ENCODE measurements around the gene ZNF48.

Gene ZNF48

GRCh38 chr16:30358990-30359870 is 36.0 kb upstream of the ZNF48 start:
- no peak for DNase-seq

DNA sequence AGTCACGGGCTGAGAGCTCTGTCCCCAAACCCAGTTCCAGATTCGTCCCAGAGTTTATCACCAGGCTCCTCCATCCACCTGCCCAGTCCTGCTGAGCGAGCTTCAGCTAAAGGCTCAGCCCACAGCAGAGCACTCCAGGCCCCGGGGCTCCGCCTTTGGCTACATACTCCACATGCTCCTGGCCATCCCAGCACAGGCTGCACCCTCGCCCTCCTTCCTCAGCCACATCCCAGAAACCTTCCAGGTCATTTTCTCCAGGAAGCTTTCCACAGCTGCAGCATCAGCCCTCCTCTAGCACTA is 35.4 kb upstream of the ZNF48 start:
- no peak for DNase-seq

DNA sequence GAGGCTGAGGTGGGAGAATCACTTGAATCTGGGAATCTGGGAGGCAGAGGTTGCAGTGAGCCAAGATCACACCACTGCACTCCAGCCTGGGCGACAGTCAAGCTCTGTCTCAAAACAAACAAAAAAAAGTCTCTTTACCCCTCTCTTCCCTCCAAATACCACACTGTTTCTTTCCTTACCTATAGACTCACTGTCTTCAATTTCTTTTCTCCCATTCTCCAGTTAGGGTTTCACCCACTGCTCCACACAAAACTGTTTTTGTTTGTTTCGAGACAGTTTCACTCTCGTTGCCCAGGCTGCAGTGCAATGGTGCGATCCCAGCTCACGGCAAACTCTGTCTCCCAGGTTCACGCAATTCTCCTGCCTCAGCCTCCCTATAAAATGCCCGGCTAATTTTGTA is 34.0 kb upstream of the ZNF48 start:
- DNase-seq = no peak

GRCh38 chr16:30365200-30365599 is 30.0 kb upstream of the ZNF48 start:
- no peak for DNase-seq

GRCh38 chr16:30366511-30366910 is 28.7 kb upstream of the ZNF48 start:
- no peak for DNase-seq

- no peak for DNase-seq
Observed at GRCh38 chr16:30367349-30368009, 27.7 kb upstream of the ZNF48 start.

DNA sequence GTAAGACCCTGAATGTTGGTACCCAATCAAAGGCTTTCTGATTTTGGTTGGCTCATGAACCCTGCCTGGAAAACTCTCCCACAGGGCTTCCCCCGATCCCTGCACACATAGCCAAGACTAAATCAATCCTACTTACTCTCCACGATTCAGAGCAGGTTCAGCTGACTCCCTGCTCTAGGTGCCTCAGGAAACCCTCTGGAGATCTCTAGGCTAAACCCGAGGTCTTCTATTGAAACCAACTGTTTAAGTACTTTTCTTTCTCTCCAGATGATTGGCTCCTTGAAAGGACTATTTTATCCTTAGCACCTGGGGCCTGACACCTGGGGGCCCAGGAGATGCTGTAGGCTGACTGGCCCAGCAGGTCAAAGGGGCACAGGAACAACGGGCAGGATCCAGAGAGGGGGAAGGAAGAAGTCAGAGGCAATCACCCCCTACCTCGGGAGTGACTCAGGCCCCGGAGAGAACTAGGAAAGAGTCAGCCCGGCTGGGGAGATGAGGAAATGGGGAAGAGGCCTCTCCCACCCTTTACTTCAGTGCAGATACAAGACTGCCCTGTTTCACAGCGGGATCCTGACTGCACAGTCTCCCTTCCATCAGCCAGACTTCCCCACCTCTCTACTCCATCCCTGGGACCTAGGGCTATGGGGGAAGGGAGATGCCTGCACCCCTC is 27.0 kb upstream of the ZNF48 start:
- no peak for DNase-seq

DNA sequence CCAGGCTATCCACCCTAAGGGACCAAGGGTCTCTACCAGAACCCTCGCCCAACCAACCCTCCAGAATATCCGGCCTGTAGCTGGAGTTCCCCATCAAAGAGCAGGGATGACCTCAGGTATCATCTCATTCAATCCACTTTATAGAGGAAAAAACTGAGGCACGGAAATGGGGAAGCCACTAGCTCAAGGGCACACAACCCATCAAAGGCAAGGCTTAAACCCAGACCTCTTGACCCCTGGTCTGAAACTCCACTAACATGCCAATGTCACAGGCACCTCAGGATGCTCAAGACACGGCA is 26.5 kb upstream of the ZNF48 start:
- DNase-seq = no peak

- no peak for DNase-seq
Observed at GRCh38 chr16:30369091-30369937, 25.9 kb upstream of the ZNF48 start.

GRCh38 chr16:30369938-30370455 is 25.2 kb upstream of the ZNF48 start:
- DNase-seq = no peak

GRCh38 chr16:30370456-30371247 is 24.6 kb upstream of the ZNF48 start, which contains the start of gene TBC1D10B:
Gene TBC1D10B, minus strand, starts transcription at chr16:30370494. Its CDS starts 311 bp downstream, at chr16:30370183.
- peak; percentile 99 for DNase-seq

DNA sequence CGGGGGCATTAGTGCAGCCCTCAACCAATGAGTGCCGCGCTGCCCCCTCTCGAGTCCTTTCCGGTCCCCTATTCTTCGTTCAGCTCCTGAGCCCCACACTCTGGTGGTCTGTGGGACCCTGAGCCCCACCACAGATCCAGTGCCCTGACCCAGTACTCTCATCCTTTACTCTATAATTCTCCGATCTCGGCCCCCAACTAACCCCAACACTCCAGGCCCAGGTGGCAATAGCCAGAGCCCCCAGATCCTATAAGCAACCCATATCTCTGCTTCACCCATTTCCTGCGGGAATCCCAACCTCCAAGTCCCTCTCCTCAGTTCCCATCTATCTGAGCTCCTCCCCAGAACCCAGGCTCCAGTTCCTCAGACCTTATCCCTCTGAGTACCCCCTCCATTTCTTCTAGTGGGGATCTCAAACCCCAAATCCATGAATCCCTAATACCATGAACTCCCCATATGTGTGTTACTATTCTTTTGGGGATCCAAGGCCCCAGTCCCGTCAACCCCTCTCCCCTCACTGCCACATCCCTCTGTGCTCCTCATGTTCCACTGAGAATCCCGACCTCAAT is 23.9 kb upstream of the ZNF48 start:
- DNase-seq = no peak

DNA sequence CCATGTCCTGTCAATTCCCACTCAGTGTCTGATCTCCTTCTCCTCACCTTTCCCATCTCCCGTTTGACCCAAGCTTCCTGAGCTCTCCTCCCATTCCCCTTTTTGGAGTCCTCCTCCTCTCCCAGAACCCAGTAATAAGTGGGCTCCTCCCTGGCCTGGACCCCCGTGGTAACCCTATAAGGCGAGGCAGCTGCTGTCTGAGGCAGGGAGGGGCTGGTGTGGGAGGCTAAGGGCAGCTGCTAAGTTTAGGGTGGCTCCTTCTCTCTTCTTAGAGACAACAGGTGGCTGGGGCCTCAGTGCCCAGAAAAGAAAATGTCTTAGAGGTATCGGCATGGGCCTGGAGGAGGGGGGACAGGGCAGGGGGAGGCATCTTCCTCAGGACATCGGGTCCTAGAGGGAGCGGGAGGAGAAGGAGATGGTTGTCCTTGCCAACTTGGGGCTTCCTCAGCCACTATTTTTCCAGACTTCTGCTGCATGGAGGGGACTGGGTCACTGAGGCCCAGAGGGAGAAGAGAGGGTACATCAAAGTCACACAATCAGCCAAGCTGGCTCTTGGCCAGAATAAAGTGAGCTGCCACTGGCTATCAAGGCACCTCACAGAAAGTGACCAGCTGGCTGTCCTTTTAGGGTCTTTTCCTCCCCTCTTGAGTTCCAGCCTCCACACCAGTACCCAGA is 23.0 kb upstream of the ZNF48 start:
- no peak for DNase-seq

DNA sequence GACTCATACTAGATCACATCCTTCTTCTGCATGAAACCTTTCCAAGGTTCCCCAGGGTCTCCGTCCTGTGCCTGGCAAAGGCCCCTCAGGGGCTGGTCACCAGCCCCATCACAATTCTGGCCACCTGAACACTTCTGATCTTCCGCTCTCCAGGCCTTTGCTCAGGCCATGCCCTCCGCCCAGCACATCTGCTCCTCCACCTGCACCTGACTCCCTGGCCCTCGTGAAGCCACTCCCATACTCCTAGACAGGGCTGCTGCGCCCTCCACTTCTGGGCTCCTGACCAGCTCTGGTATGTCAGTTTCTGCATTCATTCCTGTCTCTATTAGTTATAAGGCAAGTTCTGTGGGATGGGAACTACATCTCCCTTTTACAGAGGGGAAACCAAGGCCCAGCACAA is 22.5 kb upstream of the ZNF48 start:
- DNase-seq = no peak

- DNase-seq = no peak
Observed at GRCh38 chr16:30374538-30374937, 20.7 kb upstream of the ZNF48 start, which contains the start of gene MYL11. Gene MYL11, plus strand, starts transcription at chr16:30374802. Its CDS starts 56 bp downstream, at chr16:30374858.

GRCh38 chr16:30375864-30376263 is 19.4 kb upstream of the ZNF48 start:
- DNase-seq = no peak

GRCh38 chr16:30376461-30376902 is 18.7 kb upstream of the ZNF48 start:
- no peak for DNase-seq

GRCh38 chr16:30377050-30377811 is 18.0 kb upstream of the ZNF48 start:
- no peak for DNase-seq

DNA sequence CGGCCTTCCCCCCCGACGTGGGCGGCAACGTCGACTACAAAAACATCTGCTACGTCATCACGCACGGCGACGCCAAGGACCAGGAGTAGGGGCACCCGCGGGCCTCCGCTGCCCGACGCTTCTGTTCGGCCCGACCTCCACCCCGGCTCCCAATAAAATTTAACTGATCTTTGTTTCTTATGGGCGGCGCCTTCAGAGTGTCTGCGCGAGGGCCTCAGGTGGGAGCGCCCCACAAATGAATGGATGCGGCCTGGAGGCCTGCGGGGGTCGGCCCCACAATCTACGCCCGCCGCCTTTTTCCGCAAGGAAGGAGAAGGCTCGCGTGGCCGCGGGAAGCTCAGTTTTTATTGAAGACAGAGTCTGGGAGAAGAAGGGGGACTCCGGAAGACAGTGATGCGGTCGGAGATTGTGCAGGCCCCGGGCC is 17.4 kb upstream of the ZNF48 start:
- DNase-seq = peak; percentile 88

All from NCI-H2029 (cell line).